Fibroblast of skin of left quadriceps (primary cell): ENCODE data around the gene UNC13A.
A peak's percentile ranks its signal among the peaks of the same experiment; 100 is the strongest.

Experiments used
- DNase-seq, 2 experiments: peaks; one replicate each; pipeline ENCODE4 v3.0.0-alpha.2; 2013; ENCODE audit warnings: low read depth in 2 of 2

Gene UNC13A

GRCh38 chr19:17626456-17627015 lies 61.6 kb downstream of the UNC13A start:
- no peak for DNase-seq

GRCh38 chr19:17625980-17626379 lies 62.2 kb downstream of the UNC13A start:
- no peak for DNase-seq

GRCh38 chr19:17625043-17625442 lies 63.1 kb downstream of the UNC13A start:
- no peak for DNase-seq

GRCh38 chr19:17624314-17624991 lies 63.7 kb downstream of the UNC13A start:
- DNase-seq = no peak

- no peak for DNase-seq
Measured at GRCh38 chr19:17623224-17623935, 64.8 kb downstream of the UNC13A start.

- no peak for DNase-seq
Measured at GRCh38 chr19:17620696-17621095, 67.5 kb downstream of the UNC13A start.

GRCh38 chr19:17618936-17619335 lies 69.2 kb downstream of the UNC13A start:
- no peak for DNase-seq

- DNase-seq = no peak
Measured at GRCh38 chr19:17618281-17618903, 69.8 kb downstream of the UNC13A start.

GRCh38 chr19:17617807-17618192 lies 70.4 kb downstream of the UNC13A start:
- DNase-seq = no peak

GRCh38 chr19:17616961-17617806 lies 71.0 kb downstream of the UNC13A start:
- no peak for DNase-seq

- no peak for DNase-seq
Measured at GRCh38 chr19:17616686-17616960, 71.5 kb downstream of the UNC13A start.

- DNase-seq = no peak
Measured at GRCh38 chr19:17615889-17616685, 72.1 kb downstream of the UNC13A start.

- DNase-seq = no peak
Measured at GRCh38 chr19:17614476-17614875, 73.7 kb downstream of the UNC13A start.

- no peak for DNase-seq
Measured at GRCh38 chr19:17611462-17612244, 76.5 kb downstream of the UNC13A start.

- no peak for DNase-seq
Measured at GRCh38 chr19:17610384-17610783, 77.8 kb downstream of the UNC13A start.

- DNase-seq = no peak
Measured at GRCh38 chr19:17607936-17608335, 80.2 kb downstream of the UNC13A start.

- no peak for DNase-seq
Measured at GRCh38 chr19:17606590-17607185, 81.5 kb downstream of the UNC13A start.

GRCh38 chr19:17605761-17606589 lies 82.2 kb downstream of the UNC13A start:
- peak; percentile 66 to 68 for DNase-seq

GRCh38 chr19:17605117-17605516 lies 83.0 kb downstream of the UNC13A start:
- DNase-seq = no peak
